RWPE2 (cell line): ENCODE results near the gene TBX3.

Source experiments
- ATAC-seq: fragments of 200-7000 bp; cut with Tn5 transposase; 3 replicates; pipeline ENCODE4 v1.9.1; 2021; ENCODE audit warnings: low read depth
- DNase-seq: peaks from one replicate; pipeline ENCODE4 v3.0.0-alpha.2; 2020; ENCODE audit warnings: low spot score
- H3K27ac ChIP-seq: fragments of 450-650 bp; 2 replicates; pipeline ENCODE4 v1.5.1; 2017; ENCODE audit warnings: mild to moderate bottlenecking; ENCODE audit not compliant: poor library complexity, severe bottlenecking
- H3K27me3 ChIP-seq: fragments of 250-450 bp; sonication (Bioruptor Pico); 2 replicates; pipeline ENCODE4 v1.5.1; 2021; ENCODE audit warnings: mild to moderate bottlenecking, moderate library complexity; ENCODE audit not compliant: insufficient read depth, poor library complexity, severe bottlenecking
- H3K36me3 ChIP-seq: fragments of 250-450 bp; sonication (Bioruptor Pico); 2 replicates; pipeline ENCODE4 v1.5.1; 2020; ENCODE audit warnings: low read depth, mild to moderate bottlenecking, moderate library complexity
- H3K4me1 ChIP-seq: fragments of 250-450 bp; sonication (Bioruptor Pico); 2 replicates; pipeline ENCODE4 v1.5.1; 2021; ENCODE audit warnings: mild to moderate bottlenecking, moderate library complexity; ENCODE audit not compliant: insufficient read depth, poor library complexity, severe bottlenecking
- H3K4me3 ChIP-seq: fragments of 250-450 bp; sonication (Bioruptor Pico); 2 replicates; pipeline ENCODE4 v1.5.1; 2021; ENCODE audit warnings: mild to moderate bottlenecking, moderate library complexity; ENCODE audit not compliant: severe bottlenecking
- H3K9me3 ChIP-seq: fragments of 250-450 bp; sonication (Bioruptor Pico); 2 replicates; pipeline ENCODE4 v1.5.1; 2021; ENCODE audit warnings: mild to moderate bottlenecking, moderate library complexity; ENCODE audit not compliant: severe bottlenecking
- TF ChIP-seq, protein P1 (sequence below): fragments of 450-650 bp; IDR thresholded peaks from one replicate; pipeline ENCODE4 v1.5.1; 2017; ENCODE audit warnings: mild to moderate bottlenecking, moderate library complexity; ENCODE audit not compliant: poor library complexity, severe bottlenecking

TBX3 gene

DNA sequence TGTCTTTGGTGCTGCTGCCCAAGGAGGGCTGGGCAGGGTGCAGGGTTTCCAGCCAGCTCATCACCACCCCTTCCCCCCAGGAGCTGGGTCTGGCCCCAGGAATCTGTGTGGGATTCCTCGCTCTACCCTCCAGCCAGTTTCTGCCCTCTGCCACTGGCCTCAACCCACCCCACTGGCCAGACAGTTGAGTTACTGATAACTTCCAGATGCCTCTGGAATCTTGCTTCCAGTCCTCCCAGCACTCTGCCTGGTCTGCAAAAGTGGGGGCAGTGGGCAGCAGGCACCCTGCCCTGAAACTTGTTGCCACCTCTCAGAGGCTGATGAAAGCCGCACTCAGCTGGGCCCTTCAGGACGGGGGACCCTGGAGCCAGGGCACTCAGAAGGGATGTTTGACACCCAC is 20.1 kb upstream of the TBX3 start:
- TF ChIP-seq, protein P1, sequence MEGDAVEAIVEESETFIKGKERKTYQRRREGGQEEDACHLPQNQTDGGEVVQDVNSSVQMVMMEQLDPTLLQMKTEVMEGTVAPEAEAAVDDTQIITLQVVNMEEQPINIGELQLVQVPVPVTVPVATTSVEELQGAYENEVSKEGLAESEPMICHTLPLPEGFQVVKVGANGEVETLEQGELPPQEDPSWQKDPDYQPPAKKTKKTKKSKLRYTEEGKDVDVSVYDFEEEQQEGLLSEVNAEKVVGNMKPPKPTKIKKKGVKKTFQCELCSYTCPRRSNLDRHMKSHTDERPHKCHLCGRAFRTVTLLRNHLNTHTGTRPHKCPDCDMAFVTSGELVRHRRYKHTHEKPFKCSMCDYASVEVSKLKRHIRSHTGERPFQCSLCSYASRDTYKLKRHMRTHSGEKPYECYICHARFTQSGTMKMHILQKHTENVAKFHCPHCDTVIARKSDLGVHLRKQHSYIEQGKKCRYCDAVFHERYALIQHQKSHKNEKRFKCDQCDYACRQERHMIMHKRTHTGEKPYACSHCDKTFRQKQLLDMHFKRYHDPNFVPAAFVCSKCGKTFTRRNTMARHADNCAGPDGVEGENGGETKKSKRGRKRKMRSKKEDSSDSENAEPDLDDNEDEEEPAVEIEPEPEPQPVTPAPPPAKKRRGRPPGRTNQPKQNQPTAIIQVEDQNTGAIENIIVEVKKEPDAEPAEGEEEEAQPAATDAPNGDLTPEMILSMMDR, result no peak
- ATAC-seq (no peak), DNase-seq (no peak)
- Histone ChIP-seq H3K36me3 (no peaks in the 10 kb centered on the region), H3K4me1 (no peaks in the 10 kb centered on the region), H3K9me3 (no peaks in the 10 kb centered on the region), H3K27me3 (no peaks in the 10 kb centered on the region), H3K4me3 (no peak overlapping the region), H3K27ac (no peak overlapping the region)

DNA sequence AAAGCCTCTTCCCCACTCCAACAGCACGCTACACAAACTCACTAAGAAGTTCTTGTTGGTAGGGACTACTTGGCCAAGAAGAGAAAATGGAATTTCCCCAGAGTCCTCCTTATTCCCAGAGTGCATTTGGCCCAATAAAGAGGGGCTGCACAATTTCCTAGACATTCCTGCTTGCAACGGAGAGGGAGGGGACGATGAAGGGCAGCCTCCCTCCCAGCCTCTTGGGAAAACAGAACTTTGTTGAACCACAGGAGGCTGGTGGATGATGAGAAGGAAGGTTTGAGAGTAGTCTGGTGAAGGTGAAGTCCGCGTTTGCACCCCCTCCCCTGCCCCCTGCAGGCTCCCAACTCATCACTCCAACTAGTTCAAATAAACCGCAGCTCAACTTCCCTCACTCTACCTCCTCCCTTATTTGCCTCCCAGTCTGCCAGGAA is 19.1 kb upstream of the TBX3 start:
- ATAC-seq (no peak), DNase-seq (no peak)
- Histone ChIP-seq H3K27me3 (no peaks in the 10 kb centered on the region), H3K4me1 (no peaks in the 10 kb centered on the region), H3K27ac (no peak overlapping the region), H3K9me3 (no peaks in the 10 kb centered on the region), H3K4me3 (no peak overlapping the region), H3K36me3 (no peaks in the 10 kb centered on the region)
- TF ChIP-seq, protein P1, result no peak

DNA sequence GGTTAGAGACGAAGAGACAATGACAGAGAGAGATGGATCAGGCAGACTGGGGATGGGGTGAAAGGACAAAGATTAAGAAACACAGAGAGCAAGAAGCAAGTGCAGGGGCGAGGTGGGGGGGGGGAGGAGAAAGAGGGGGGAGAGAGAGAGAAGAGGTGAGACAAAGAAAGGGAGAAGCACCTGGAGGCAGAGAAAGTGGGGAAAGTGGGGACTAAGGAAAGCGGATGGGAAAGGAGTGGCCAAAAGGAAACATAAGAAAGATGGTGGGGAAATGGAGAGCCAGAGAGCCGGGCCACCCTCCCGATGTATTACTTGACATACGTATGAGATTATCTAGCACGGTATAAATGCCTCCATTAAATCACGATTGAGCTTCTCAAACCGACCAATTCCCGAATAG is 18.5 kb upstream of the TBX3 start:
- TF ChIP-seq, protein P1, result no peak

DNA sequence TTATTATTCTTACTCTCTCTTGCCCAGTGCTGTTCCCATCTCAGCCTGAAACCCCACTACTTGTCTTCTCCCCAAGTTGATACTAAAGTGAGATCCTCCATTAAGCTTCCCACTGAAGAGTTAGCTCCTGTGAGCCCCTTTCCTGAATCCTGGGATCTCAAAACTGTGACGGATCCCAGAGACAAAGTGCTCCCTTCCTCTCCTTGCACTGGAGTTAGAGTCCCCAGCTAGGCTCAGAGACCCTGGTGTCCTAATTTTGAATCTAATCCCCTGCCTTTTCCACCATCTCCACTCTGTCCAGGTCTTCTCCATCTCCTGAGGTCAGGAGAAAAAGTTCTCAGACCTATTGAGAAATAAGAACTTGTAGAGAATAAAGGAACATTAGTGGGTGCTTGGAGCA is 17.6 kb upstream of the TBX3 start:
- TF ChIP-seq, protein P1, result no peak
- no peak for DNase-seq
- Histone ChIP-seq H3K9me3 (no peaks in the 10 kb centered on the region), H3K27me3 (no peaks in the 10 kb centered on the region), H3K36me3 (no peaks in the 10 kb centered on the region), H3K27ac (no peak overlapping the region), H3K4me1 (no peaks in the 10 kb centered on the region), H3K4me3 (no peak overlapping the region)
- no peak for ATAC-seq

More for the DNA sequence above, 18.5 kb upstream of the TBX3 start:
- Histone ChIP-seq H3K36me3 (no peaks in the 10 kb centered on the region), H3K27me3 (no peaks in the 10 kb centered on the region), H3K4me1 (no peaks in the 10 kb centered on the region), H3K4me3 (no peak overlapping the region), H3K9me3 (no peaks in the 10 kb centered on the region), H3K27ac (no peak overlapping the region)
- DNase-seq (no peak), ATAC-seq (no peak)

DNA sequence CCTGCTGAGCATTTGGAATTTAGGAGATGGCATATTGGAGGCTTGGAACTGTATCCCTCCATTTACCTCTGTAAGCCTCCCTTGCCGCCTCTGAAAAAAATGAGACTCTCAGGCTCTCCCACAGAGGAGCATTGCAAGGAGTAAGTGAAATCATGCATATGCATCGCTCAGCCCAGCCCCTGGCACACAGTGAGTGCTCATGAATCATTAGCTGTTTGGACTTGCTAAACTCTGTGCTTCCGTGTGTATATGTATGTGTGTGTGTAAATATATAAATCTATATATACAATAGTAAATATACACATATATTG is 17.1 kb upstream of the TBX3 start:
- ATAC-seq (peak; percentile 52; the same call in 2 of the 3 replicates), DNase-seq (no peak)
- TF ChIP-seq, protein P1, result no peak
- H3K36me3 ChIP-seq, result no peaks in the 10 kb centered on the region
- H3K4me1 ChIP-seq, result no peaks in the 10 kb centered on the region
- no peak overlapping the region for H3K27ac ChIP-seq
- no peaks in the 10 kb centered on the region for H3K27me3 ChIP-seq
- H3K9me3 ChIP-seq, result no peaks in the 10 kb centered on the region
- no peak overlapping the region for H3K4me3 ChIP-seq
